HepG2 (cell line): ENCODE results near the gene MAP3K5. TPM values are rescaled to one million over a fixed set of nuclear protein-coding genes. Genes with fewer than 3 reads are reported as not detected.

Experiments used
- ATAC-seq: fragments of 200-7000 bp; cut with Tn5 transposase; 3 replicates; pipeline ENCODE4 v1.9.1; 2020; ENCODE audit warnings: mild to moderate bottlenecking, moderate library complexity
- BruUV-seq: library from RNA; stranded (reverse); fragments of 400-500 nt; replicated peaks from 2 replicates; lab custom pipeline; 2021; lab: Mats Ljungman, UMichigan
- CTCF ChIA-PET: fragments of 300-600 bp; formaldehyde crosslinking; extraction: SDS; loops from one replicate; lab custom pipeline; 2021; ENCODE audit warnings: low total read pairs, inconsistent platforms, low intra/inter-chr PET ratio; lab: Yijun Ruan, JAX
- POLR2A ChIA-PET: fragments of 350-600 bp; sonication (Branson Sonifier 250); formaldehyde crosslinking; loops from one replicate; lab custom pipeline; 2020; ENCODE audit warnings: antibody characterized with exemption, inconsistent platforms; lab: Yijun Ruan, JAX
- DNase-seq: peaks from one replicate; pipeline ENCODE4 v3.0.0-alpha.2; 2015; ENCODE audit warnings: low spot score
- FAIRE-seq: peaks from 3 replicates; lab custom pipeline; 2011; peaks lifted over from hg19 to GRCh38; lab: Jason Lieb, UNC
- H2AFZ ChIP-seq: one replicate; pipeline ENCODE4 v1.6.1; 2011; ENCODE audit warnings: low read length, inconsistent platforms
- H3K27ac ChIP-seq: fragments of 300-600 bp; 3 replicates; pipeline ENCODE4 v1.8.0; 2011; ENCODE audit warnings: mixed run types, mild to moderate bottlenecking, mixed read lengths, low read length, inconsistent platforms; ENCODE audit not compliant: insufficient read depth; ENCODE audit errors: extremely low read length
- H3K27me3 ChIP-seq, 2 experiments: fragments of 200-600 bp in 1 of 2; 2 replicates in 1 of 2; 3 replicates in 1 of 2; pipeline versions ENCODE4 v1.6.0 to v1.8.0; 2011; ENCODE audit warnings: low read length in 2 of 2, mild to moderate bottlenecking in 2 of 2, moderate library complexity in 2 of 2, inconsistent platforms in 1 of 2; ENCODE audit not compliant: insufficient read depth in 2 of 2, control insufficient read depth in 1 of 2
- H3K36me3 ChIP-seq, 2 experiments: fragments of 200-600 bp in 1 of 2; replicated peaks in 1 of 2; 2 replicates in 1 of 2; 3 replicates in 1 of 2; pipeline versions ENCODE4 v1.5.1 to v1.8.0; 2011; ENCODE audit warnings: low read length in 2 of 2, inconsistent platforms in 1 of 2; ENCODE audit not compliant: insufficient read depth in 2 of 2, control insufficient read depth in 1 of 2
- H3K4me1 ChIP-seq: 2 replicates; pipeline ENCODE4 v1.5.1; 2012; ENCODE audit warnings: low read length, inconsistent platforms; ENCODE audit not compliant: insufficient read depth
- H3K4me2 ChIP-seq: 2 replicates; pipeline ENCODE4 v1.6.0; 2011; ENCODE audit warnings: low read depth, low read length, inconsistent platforms
- H3K4me3 ChIP-seq, 3 experiments: fragments of 200-600 bp in 1 of 3; sonication (generic), shearing (Covaris generic) in 1 of 3; replicated peaks in 1 of 3; 2 replicates each; pipeline ENCODE4 v1.5.1; 2011 to 2016; ENCODE audit warnings: low read length in 3 of 3, inconsistent platforms in 2 of 3, low read depth in 2 of 3, mild to moderate bottlenecking in 2 of 3, control low read depth in 1 of 3, mixed read lengths in 1 of 3; ENCODE audit not compliant: insufficient read depth in 1 of 3
- H3K79me2 ChIP-seq: one replicate; pipeline ENCODE4 v1.6.1; 2011; ENCODE audit warnings: low read length, inconsistent platforms; ENCODE audit not compliant: insufficient read depth
- H3K9ac ChIP-seq: 2 replicates; pipeline ENCODE4 v1.6.0; 2011; ENCODE audit warnings: mild to moderate bottlenecking, low read depth, low read length, inconsistent platforms; ENCODE audit not compliant: insufficient read depth
- H3K9me3 ChIP-seq: 2 replicates; pipeline ENCODE4 v1.5.1; 2012; ENCODE audit warnings: mild to moderate bottlenecking, low read length
- H4K20me1 ChIP-seq: 2 replicates; pipeline ENCODE4 v1.6.0; 2011; ENCODE audit warnings: inconsistent platforms, mild to moderate bottlenecking, low read length, moderate library complexity; ENCODE audit not compliant: insufficient read depth
- NFE2L2 ChIP-seq: fragments of 150-350 bp; IDR thresholded peaks from 2 replicates; pipeline ENCODE4 v1.6.1; 2014; ENCODE audit warnings: low read length
- RFXAP ChIP-seq: sonication (generic); formaldehyde crosslinking; IDR thresholded peaks from 2 replicates; pipeline ENCODE4 v1.4.0; 2020; ENCODE audit warnings: missing genetic modification reagents, borderline replicate concordance
- TCF12 ChIP-seq, 2 experiments: fragments of 450-650 bp in 1 of 2; sonication (generic) in 1 of 2; formaldehyde crosslinking in 1 of 2; IDR thresholded peaks; 2 replicates each; pipeline versions ENCODE4 v1.6.1 to v1.8.0; 2017 to 2022; ENCODE audit warnings: antibody characterized with exemption in 1 of 2, mild to moderate bottlenecking in 1 of 2, missing genetic modification reagents in 1 of 2, moderate library complexity in 1 of 2
- YY1 ChIP-seq: IDR thresholded peaks from 2 replicates; pipeline ENCODE4 v1.6.1; 2011; ENCODE audit warnings: low read length, low read depth, moderate library complexity, mild to moderate bottlenecking; ENCODE audit not compliant: insufficient read depth, insufficient replicate concordance
- ZNF792 ChIP-seq: IDR thresholded peaks from 2 replicates; pipeline ENCODE4 v1.6.1; 2016
- ZNF83 ChIP-seq: sonication (generic); formaldehyde crosslinking; IDR thresholded peaks from 2 replicates; pipeline ENCODE4 v1.4.0; 2020; ENCODE audit warnings: missing genetic modification reagents, mild to moderate bottlenecking, borderline replicate concordance
- ZSCAN20 ChIP-seq: sonication (generic); formaldehyde crosslinking; IDR thresholded peaks from 2 replicates; pipeline ENCODE4 v1.4.0; 2020; ENCODE audit warnings: missing genetic modification reagents, mild to moderate bottlenecking, borderline replicate concordance
- WGBS: methylation state at CpG from one replicate; pipeline ENCODE4 v1.1.6; 2017; ENCODE audit warnings: low lambda C conversion rate; 5-methylcytosine and 5-hydroxymethylcytosine counted together
- in situ Hi-C: cut with HindIII; loops from 2 replicates; pipeline ENCODE4 v1.10.0; 2017; ENCODE audit warnings: low pct_unique_long_range_greater_than_20kb; ENCODE audit not compliant: extremely low pct_ligation_motif_present
- intact Hi-C: fragments of 100-400 bp; cut with micrococcal nuclease; formaldehyde crosslinking; loops from one replicate; pipeline ENCODE4 v1.10.0; 2022; ENCODE audit not compliant: unreplicated experiment
- polyA plus RNA-seq, 8 experiments: library from polyadenylated mRNA; depleted of rRNA in 3 of 8; stranded (reverse) in 7 of 8; unstranded in 1 of 8; fragments of >200 nt; fragmentation: Illumina TruSeq in 4 of 8; extraction: Trizol in 4 of 8; gene quantifications; 2 replicates each; pipeline versions ENCODE4 v1.2.1 to v1.2.3, GENCODE V29; 2011 to 2016; ENCODE audit warnings: low read depth in 4 of 8, missing spikeins in 1 of 8, mixed read lengths in 1 of 8; ENCODE audit not compliant: insufficient read depth in 1 of 8
- total RNA-seq, 5 experiments: library from RNA; depleted of rRNA; stranded (reverse); fragments of >200 nt; fragmentation: Illumina TruSeq; extraction: Trizol; gene quantifications; 2 replicates each; pipeline ENCODE4 v1.2.3, GENCODE V29; 2016; ENCODE audit warnings: low read depth in 1 of 5
- TF ChIP-seq, protein P1 (sequence below): sonication (generic); formaldehyde crosslinking; IDR thresholded peaks from 2 replicates; pipeline ENCODE4 v1.5.0; 2020; ENCODE audit warnings: missing genetic modification reagents, mild to moderate bottlenecking, borderline replicate concordance
- TF ChIP-seq, protein P2 (sequence below): sonication (generic); formaldehyde crosslinking; IDR thresholded peaks from 2 replicates; pipeline ENCODE4 v1.9.0; 2021; ENCODE audit warnings: mild to moderate bottlenecking, missing genetic modification reagents

The MAP3K5 gene
- total and polyA plus RNA-seq, 2 of the 13 experiments (the other 11 are each of a cell fraction or from before 2014, with no cell fraction given) = not detected

DNA sequence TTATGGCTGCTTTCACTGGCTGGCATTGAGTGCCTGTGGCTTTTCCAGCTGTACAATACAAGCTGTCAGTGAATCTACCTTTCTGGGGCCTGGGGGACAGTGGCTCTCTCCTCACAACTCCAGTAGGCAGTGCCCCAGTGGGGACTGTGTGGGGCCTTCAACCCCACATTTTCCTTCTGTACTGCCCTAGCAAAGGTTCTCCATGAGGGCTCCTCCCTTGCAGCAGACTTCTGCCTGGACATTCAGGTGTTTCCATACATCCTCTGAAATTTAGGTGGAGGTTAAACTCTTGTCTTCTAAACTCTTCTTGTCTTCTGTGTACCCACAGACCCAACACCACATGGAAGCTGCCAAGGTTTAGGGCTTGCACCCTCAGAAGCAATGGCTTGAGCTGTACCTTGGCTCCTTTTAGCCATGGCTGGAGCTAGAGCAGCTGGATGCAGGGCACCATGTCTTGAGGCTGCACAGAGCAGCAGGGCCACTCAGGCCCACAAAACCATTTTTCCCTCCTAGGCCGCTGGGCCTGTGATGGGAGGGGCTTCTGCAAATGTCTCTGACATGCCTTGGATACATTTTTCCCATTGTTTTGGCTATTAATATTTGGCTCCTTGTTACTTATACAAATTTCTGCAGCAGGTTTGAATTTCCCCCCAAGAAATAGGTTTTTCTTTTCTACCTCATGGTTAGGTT, 39.7 kb upstream of the MAP3K5 start:
- H3K4me2 ChIP-seq = no peak overlapping the region
- in situ Hi-C loops (no loop called here), intact Hi-C loops (no loop called here)
- H3K36me3 ChIP-seq = no peaks in the 10 kb centered on the region
- H2AFZ ChIP-seq = no peak overlapping the region
- no peak overlapping the region for H3K4me3 ChIP-seq
- H3K79me2 ChIP-seq = no peaks in the 10 kb centered on the region
- 27% methylated on average over 1 of the region's 1 CpG for WGBS
- H3K27ac ChIP-seq = no peak overlapping the region
- H3K9me3 ChIP-seq = peaks cover 23% of the 10 kb centered on the region
- FAIRE-seq (no peak), ATAC-seq (no peak), DNase-seq (no peak)
- CTCF ChIA-PET = no interaction called here
- BruUV-seq = no TSS peak
- H3K9ac ChIP-seq = no peak overlapping the region
- no peak for TF ChIP-seq ZNF83
- TF ChIP-seq, protein P1, sequence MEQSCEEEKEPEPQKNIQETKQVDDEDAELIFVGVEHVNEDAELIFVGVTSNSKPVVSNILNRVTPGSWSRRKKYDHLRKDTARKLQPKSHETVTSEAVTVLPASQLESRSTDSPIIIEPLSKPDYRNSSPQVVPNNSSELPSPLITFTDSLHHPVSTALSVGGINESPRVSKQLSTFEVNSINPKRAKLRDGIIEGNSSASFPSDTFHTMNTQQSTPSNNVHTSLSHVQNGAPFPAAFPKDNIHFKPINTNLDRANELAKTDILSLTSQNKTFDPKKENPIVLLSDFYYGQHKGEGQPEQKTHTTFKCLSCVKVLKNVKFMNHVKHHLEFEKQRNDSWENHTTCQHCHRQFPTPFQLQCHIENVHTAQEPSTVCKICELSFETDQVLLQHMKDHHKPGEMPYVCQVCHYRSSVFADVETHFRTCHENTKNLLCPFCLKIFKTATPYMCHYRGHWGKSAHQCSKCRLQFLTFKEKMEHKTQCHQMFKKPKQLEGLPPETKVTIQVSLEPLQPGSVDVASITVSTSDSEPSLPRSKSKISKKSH (CRISPR knock-in tag) = 0 out of 2 replicates have a peak, but pooled peaks have one; percentile 30
- no peaks in the 10 kb centered on the region; a peak in 1 of 5 replicates for H3K27me3 ChIP-seq
- POLR2A ChIA-PET = no interaction called here
- no peaks in the 10 kb centered on the region for H3K4me1 ChIP-seq
- no peaks in the 10 kb centered on the region for H4K20me1 ChIP-seq

GRCh38 chr6:136826216-136826615, 33.9 kb upstream of the MAP3K5 start:
- TF ChIP-seq RFXAP (CRISPR knock-in tag) = no peak
- no peak for TF ChIP-seq NFE2L2
- no peak for TF ChIP-seq ZSCAN20 (CRISPR knock-in tag)
- TF ChIP-seq, protein P2, sequence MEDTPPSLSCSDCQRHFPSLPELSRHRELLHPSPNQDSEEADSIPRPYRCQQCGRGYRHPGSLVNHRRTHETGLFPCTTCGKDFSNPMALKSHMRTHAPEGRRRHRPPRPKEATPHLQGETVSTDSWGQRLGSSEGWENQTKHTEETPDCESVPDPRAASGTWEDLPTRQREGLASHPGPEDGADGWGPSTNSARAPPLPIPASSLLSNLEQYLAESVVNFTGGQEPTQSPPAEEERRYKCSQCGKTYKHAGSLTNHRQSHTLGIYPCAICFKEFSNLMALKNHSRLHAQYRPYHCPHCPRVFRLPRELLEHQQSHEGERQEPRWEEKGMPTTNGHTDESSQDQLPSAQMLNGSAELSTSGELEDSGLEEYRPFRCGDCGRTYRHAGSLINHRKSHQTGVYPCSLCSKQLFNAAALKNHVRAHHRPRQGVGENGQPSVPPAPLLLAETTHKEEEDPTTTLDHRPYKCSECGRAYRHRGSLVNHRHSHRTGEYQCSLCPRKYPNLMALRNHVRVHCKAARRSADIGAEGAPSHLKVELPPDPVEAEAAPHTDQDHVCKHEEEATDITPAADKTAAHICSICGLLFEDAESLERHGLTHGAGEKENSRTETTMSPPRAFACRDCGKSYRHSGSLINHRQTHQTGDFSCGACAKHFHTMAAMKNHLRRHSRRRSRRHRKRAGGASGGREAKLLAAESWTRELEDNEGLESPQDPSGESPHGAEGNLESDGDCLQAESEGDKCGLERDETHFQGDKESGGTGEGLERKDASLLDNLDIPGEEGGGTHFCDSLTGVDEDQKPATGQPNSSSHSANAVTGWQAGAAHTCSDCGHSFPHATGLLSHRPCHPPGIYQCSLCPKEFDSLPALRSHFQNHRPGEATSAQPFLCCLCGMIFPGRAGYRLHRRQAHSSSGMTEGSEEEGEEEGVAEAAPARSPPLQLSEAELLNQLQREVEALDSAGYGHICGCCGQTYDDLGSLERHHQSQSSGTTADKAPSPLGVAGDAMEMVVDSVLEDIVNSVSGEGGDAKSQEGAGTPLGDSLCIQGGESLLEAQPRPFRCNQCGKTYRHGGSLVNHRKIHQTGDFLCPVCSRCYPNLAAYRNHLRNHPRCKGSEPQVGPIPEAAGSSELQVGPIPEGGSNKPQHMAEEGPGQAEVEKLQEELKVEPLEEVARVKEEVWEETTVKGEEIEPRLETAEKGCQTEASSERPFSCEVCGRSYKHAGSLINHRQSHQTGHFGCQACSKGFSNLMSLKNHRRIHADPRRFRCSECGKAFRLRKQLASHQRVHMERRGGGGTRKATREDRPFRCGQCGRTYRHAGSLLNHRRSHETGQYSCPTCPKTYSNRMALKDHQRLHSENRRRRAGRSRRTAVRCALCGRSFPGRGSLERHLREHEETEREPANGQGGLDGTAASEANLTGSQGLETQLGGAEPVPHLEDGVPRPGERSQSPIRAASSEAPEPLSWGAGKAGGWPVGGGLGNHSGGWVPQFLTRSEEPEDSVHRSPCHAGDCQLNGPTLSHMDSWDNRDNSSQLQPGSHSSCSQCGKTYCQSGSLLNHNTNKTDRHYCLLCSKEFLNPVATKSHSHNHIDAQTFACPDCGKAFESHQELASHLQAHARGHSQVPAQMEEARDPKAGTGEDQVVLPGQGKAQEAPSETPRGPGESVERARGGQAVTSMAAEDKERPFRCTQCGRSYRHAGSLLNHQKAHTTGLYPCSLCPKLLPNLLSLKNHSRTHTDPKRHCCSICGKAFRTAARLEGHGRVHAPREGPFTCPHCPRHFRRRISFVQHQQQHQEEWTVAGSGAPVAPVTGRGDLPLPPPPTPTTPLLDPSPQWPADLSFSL (CRISPR knock-in tag) = no peak
- TF ChIP-seq ZNF792 (CRISPR knock-in tag) = no peak
- no peak for TF ChIP-seq TCF12 (IDR thresholded peaks at IDR 0.05)
- TF ChIP-seq TCF12 (CRISPR knock-in tag; IDR thresholded peaks at IDR 0.05) = no peak
- no peak for TF ChIP-seq YY1
- DNase-seq = no peak
- no peaks in the 10 kb centered on the region for H3K4me1 ChIP-seq
- peaks cover 0 to 5% of the 10 kb centered on the region in 2 experiments; a peak in 2 of 5 replicates for H3K27me3 ChIP-seq
- no peak overlapping the region for H3K4me3 ChIP-seq
- H3K9me3 ChIP-seq = peaks cover 3% of the 10 kb centered on the region
- in situ Hi-C loops (no loop called here), intact Hi-C loops (no loop called here)
- no peak for ATAC-seq
- no TSS peak for BruUV-seq
- no peak overlapping the region for H3K27ac ChIP-seq
- no peak overlapping the region for H3K4me2 ChIP-seq
- no peak overlapping the region for H2AFZ ChIP-seq
- no peaks in the 10 kb centered on the region for H3K36me3 ChIP-seq
- no peaks in the 10 kb centered on the region for H4K20me1 ChIP-seq
- ChIA-PET POLR2A (no interaction called here), CTCF (no interaction called here)
- WGBS = 42% methylated on average over 6 of the region's 6 CpGs
- FAIRE-seq = no peak
- no peaks in the 10 kb centered on the region for H3K79me2 ChIP-seq
- H3K9ac ChIP-seq = no peak overlapping the region
